ENCODE measurements around the gene BYSL. TPM values are rescaled to one million over a fixed set of nuclear protein-coding genes. Genes with fewer than 3 reads are reported as not detected.

BYSL gene
- 79.6 and 81.4 TPM in 2 replicates for total RNA-seq

GRCh38 chr6:41920921-41921711 lies at the start of gene BYSL, which contains the start of gene MED20:
Gene BYSL (plus strand): TSS chr6:41921499. CDS start chr6:41921563, 64 bp downstream.
Gene MED20 (minus strand): TSS chr6:41921139. CDS start chr6:41921018, 121 bp downstream.
- Mint-ChIP-seq H3K36me3 (ENCODE audit: low read depth) (peaks cover 34% of the 10 kb centered on the region), H3K4me1 (peaks cover 49% of the 10 kb centered on the region), H3K27ac (peak within 1 kb of the TSS; percentile 98), H3K4me3 (peak within 1 kb of the TSS; percentile 100), H3K9me3 (no peaks in the 10 kb centered on the region), H3K27me3 (no peaks in the 10 kb centered on the region)
- DNase-seq = peak; percentile 99
- intact Hi-C loops (cut with micrococcal nuclease) = loop anchor here (1.0 to 5.0 kb wide), 12 partner anchors 15 to 848 kb away; partner anchors contain the start of genes CCND3, MRPS10, NFYA and OARD1

- H3K9me3 Mint-ChIP-seq = no peaks in the 10 kb centered on the region
- intact Hi-C loops (cut with micrococcal nuclease) = loop anchor here (10.0 kb wide), 1 partner anchor 67 kb away; no protein-coding TSS in a partner anchor
- no peaks in the 10 kb centered on the region for H3K36me3 Mint-ChIP-seq (ENCODE audit: low read depth)
- H3K27me3 Mint-ChIP-seq = no peaks in the 10 kb centered on the region
- H3K27ac Mint-ChIP-seq = no peak overlapping the region
- no peaks in the 10 kb centered on the region for H3K4me1 Mint-ChIP-seq
- DNase-seq = no peak
- no peak overlapping the region for H3K4me3 Mint-ChIP-seq
Observed at GRCh38 chr6:41871691-41872090, 49.6 kb upstream of the BYSL start.

DNA sequence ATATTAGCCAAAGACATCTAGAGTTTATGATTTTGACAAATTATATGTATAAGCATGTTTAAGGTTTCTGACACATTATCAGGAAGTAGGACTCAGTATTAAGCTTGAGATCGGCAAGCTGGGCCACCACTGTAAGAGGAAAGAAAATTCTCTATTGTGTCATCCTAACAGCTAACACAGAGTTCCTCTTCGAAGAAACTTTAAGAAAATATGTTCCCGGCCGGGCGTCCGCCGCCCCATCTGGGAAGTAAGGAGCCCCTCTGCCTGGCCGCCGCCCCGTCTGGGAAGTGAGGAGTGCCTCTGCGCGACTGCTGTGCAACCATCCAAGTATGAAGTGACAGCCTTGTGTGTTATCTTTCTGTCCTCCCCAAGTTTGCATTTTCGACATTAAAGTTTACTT lies 49.2 kb upstream of the BYSL start:
- Mint-ChIP-seq H3K9me3 (no peaks in the 10 kb centered on the region), H3K4me3 (no peak overlapping the region), H3K27me3 (no peaks in the 10 kb centered on the region), H3K4me1 (no peaks in the 10 kb centered on the region), H3K36me3 (ENCODE audit: low read depth) (no peaks in the 10 kb centered on the region), H3K27ac (no peak overlapping the region)
- DNase-seq = no peak
- intact Hi-C loops (cut with micrococcal nuclease) = loop anchor here (10.0 kb wide), 1 partner anchor 67 kb away; no protein-coding TSS in a partner anchor

- no peaks in the 10 kb centered on the region for H3K27me3 Mint-ChIP-seq
- intact Hi-C loops (cut with micrococcal nuclease) = loop anchor here (10.0 kb wide), 1 partner anchor 70 kb away; no protein-coding TSS in a partner anchor
- no peaks in the 10 kb centered on the region for H3K9me3 Mint-ChIP-seq
- H3K36me3 Mint-ChIP-seq (ENCODE audit: low read depth) = no peaks in the 10 kb centered on the region
- H3K4me3 Mint-ChIP-seq = no peak overlapping the region
- H3K4me1 Mint-ChIP-seq = no peaks in the 10 kb centered on the region
- DNase-seq = no peak
- H3K27ac Mint-ChIP-seq = no peak overlapping the region
Observed at GRCh38 chr6:41874741-41875140, 46.6 kb upstream of the BYSL start.

GRCh38 chr6:41877051-41877680 lies 44.1 kb upstream of the BYSL start:
- no peaks in the 10 kb centered on the region for H3K36me3 Mint-ChIP-seq (ENCODE audit: low read depth)
- H3K4me3 Mint-ChIP-seq = no peak overlapping the region
- H3K9me3 Mint-ChIP-seq = no peaks in the 10 kb centered on the region
- H3K4me1 Mint-ChIP-seq = peaks cover 2% of the 10 kb centered on the region
- DNase-seq = no peak
- intact Hi-C loops (cut with micrococcal nuclease) = loop anchor here (10.0 kb wide), 1 partner anchor 72 kb away; no protein-coding TSS in a partner anchor
- H3K27ac Mint-ChIP-seq = no peak overlapping the region
- no peaks in the 10 kb centered on the region for H3K27me3 Mint-ChIP-seq

- H3K4me3 Mint-ChIP-seq = no peak overlapping the region
- H3K36me3 Mint-ChIP-seq (ENCODE audit: low read depth) = no peaks in the 10 kb centered on the region
- no peaks in the 10 kb centered on the region for H3K9me3 Mint-ChIP-seq
- no peak overlapping the region for H3K27ac Mint-ChIP-seq
- peaks cover 2% of the 10 kb centered on the region for H3K4me1 Mint-ChIP-seq
- H3K27me3 Mint-ChIP-seq = no peaks in the 10 kb centered on the region
- intact Hi-C loops (cut with micrococcal nuclease) = loop anchor here (10.0 kb wide), 1 partner anchor 73 kb away; no protein-coding TSS in a partner anchor
- DNase-seq = no peak
Observed at GRCh38 chr6:41878246-41878645, 43.1 kb upstream of the BYSL start.

DNA sequence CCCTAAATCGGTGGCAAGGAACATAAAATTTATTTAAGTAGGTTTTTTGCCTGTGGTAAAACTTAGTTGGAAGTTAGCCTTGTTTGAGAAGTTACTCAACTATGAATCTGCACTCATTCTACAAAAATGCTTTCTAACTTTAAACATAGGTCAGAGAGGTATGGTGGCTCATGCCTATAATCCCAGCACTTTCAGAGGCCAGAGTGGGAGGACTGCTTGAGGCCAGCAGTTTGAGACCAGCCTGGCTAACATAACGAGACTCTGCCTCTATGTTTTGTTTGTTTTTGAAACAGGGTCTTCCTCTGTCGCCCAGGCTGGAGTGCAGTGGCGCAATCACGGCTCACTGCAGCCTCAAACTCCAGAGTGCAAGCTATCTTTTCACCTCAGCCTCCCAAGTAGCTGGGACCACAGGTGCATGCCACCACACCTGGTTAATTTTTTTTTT lies 42.3 kb upstream of the BYSL start:
- Mint-ChIP-seq H3K9me3 (no peaks in the 10 kb centered on the region), H3K36me3 (ENCODE audit: low read depth) (no peaks in the 10 kb centered on the region), H3K27me3 (no peaks in the 10 kb centered on the region), H3K4me3 (no peak overlapping the region), H3K27ac (no peak overlapping the region), H3K4me1 (peaks cover 2% of the 10 kb centered on the region)
- DNase-seq = no peak
- intact Hi-C loops (cut with micrococcal nuclease) = loop anchor here (10.0 kb wide), 1 partner anchor 74 kb away; no protein-coding TSS in a partner anchor

GRCh38 chr6:41881506-41881905 lies 39.8 kb upstream of the BYSL start:
- Mint-ChIP-seq H3K4me3 (no peak overlapping the region), H3K36me3 (ENCODE audit: low read depth) (no peaks in the 10 kb centered on the region), H3K27me3 (no peaks in the 10 kb centered on the region), H3K27ac (no peak overlapping the region), H3K4me1 (peaks cover 2% of the 10 kb centered on the region), H3K9me3 (no peaks in the 10 kb centered on the region)
- intact Hi-C loops (cut with micrococcal nuclease) = no loop called here
- DNase-seq = no peak

DNA sequence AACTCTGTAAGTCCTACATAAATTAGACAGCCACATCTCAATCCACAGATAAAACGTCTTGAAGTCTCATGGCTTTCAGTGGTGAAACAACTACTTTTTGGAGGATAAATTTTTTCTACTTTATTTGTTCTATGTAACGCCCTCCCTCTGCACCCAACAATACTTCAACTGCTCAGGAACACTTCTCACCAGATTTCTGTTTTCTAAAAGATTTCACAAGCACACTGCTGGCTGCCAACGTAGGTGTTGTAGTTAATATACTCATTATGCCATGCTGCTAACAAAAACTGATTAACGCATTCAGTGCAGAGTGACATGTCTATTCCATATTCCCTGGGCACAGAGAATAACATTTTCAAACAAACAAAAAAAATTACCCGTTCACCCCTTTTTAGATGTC lies 36.3 kb upstream of the BYSL start:
- no peak for DNase-seq
- Mint-ChIP-seq H3K4me1 (peaks cover 2% of the 10 kb centered on the region), H3K9me3 (no peaks in the 10 kb centered on the region), H3K27ac (no peak overlapping the region), H3K27me3 (no peaks in the 10 kb centered on the region), H3K36me3 (ENCODE audit: low read depth) (no peaks in the 10 kb centered on the region), H3K4me3 (no peak overlapping the region)
- intact Hi-C loops (cut with micrococcal nuclease) = no loop called here

DNA sequence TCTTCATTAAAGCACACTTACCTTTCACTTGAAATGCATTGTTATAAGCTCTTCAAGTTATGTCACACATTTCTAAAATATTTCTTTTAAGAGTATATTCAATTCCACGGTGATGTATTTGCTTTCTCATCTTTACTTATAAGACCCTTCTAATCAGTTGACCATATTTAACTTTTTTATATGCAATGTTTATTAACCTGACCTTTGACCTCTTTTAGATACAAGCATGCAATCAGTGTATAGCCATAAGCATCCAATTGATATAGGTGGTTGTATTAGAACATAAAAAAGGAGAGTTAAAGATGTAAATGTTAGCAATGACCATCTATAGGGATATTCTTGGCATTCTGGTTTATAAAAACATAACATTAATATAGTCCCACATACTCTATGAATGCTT lies 35.4 kb upstream of the BYSL start:
- intact Hi-C loops (cut with micrococcal nuclease) = no loop called here
- Mint-ChIP-seq H3K9me3 (no peaks in the 10 kb centered on the region), H3K4me1 (no peaks in the 10 kb centered on the region), H3K36me3 (ENCODE audit: low read depth) (peaks cover 2% of the 10 kb centered on the region), H3K4me3 (no peak overlapping the region), H3K27ac (no peak overlapping the region), H3K27me3 (no peaks in the 10 kb centered on the region)
- DNase-seq = no peak

GRCh38 chr6:41887331-41887751 lies 34.0 kb upstream of the BYSL start:
- no peaks in the 10 kb centered on the region for H3K4me1 Mint-ChIP-seq
- H3K4me3 Mint-ChIP-seq = no peak overlapping the region
- H3K27ac Mint-ChIP-seq = no peak overlapping the region
- no peak for DNase-seq
- peaks cover 2% of the 10 kb centered on the region for H3K27me3 Mint-ChIP-seq
- no peaks in the 10 kb centered on the region for H3K9me3 Mint-ChIP-seq
- intact Hi-C loops (cut with micrococcal nuclease) = no loop called here
- peaks cover 3% of the 10 kb centered on the region for H3K36me3 Mint-ChIP-seq (ENCODE audit: low read depth)

DNA sequence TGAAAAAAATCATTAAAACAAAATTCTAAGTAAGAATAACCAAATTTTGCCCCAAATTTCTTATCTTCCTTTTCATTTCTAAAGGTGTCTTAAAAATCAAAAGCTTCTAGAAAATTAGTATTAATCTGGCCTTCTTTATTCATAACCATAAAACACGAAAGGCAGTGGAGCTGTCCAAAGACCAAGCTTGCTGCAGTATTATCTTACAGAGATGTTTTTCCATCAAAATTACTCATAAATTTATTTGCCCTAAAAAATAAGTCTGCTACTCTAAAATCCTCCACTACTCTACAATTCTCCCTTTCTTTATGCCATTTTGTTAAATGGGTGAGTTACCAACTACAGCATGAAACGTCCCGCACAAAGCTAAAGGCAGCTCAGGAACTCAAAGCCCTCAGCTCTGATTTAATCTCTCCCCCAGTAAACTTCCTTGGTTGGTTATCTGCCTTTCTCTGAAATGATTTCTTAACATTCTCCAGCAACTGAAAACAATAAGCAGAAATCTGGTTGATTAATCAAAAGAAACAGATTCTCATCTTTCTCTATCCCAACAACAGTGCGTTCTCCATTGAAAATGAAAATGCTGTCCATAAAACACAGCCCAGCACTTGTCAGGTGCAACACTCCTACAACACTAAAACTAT lies 28.3 kb upstream of the BYSL start:
- no peak overlapping the region for H3K4me3 Mint-ChIP-seq

DNA sequence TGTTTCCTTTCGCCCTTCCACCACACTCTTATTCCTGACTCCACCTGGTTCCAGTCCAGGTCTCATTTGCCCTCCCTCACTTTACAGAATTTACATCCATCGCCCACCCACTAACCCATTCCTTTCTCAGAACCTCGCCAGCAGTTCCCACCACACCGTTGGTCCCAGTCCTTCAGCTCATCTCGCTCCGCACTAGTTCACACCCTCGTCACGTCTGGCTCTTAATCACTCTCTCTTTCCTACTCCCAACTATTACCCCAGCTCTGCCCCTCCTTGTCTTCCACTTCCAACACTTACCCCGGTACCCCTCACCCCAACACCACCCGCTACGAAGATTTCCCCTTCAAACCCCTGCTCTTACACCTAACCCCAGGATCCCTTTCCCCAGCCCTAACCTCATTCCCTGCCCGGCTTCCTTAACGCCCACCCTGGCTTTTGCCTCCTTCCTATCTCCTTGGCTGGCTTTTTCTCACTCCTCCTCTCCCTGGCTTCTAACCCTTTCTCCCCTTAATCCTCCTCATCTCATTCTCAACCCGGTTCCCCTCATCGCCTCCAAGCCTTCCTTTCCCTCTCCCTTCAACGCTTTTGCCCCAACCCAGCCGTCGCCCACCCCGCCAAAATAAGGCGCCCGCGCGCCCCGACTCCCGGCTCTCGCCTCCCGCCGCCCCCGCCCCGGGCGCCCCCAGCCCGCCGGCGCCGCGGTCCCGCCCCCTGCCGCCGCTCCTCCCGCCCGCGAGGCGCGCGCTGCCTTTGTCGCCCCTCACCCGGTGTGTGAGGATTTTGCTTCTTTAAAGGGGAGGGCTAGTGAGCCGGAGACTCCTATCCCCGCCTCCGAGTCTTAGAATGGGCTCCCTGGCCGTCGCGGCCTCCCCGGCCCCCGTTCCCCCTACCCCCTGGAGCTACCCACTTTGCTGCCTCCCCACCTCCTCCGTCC lies 26.7 kb upstream of the BYSL start:
- intact Hi-C loops (cut with micrococcal nuclease) = loop anchor here (1.0 to 2.0 kb wide), 4 partner anchors 27 to 150 kb away; partner anchors contain the start of genes BYSL, MED20 and TOMM6
- no peaks in the 10 kb centered on the region for H3K9me3 Mint-ChIP-seq
- peaks cover 4% of the 10 kb centered on the region for H3K36me3 Mint-ChIP-seq (ENCODE audit: low read depth)
- H3K4me1 Mint-ChIP-seq = peaks cover 12% of the 10 kb centered on the region
- peaks cover 4% of the 10 kb centered on the region for H3K27me3 Mint-ChIP-seq
- H3K4me3 Mint-ChIP-seq = no peak overlapping the region
- peak overlapping the region; percentile 90 for H3K27ac Mint-ChIP-seq
- DNase-seq = no peak

More for the DNA sequence above, 28.3 kb upstream of the BYSL start:
- H3K27me3 Mint-ChIP-seq = peaks cover 4% of the 10 kb centered on the region
- no peak overlapping the region for H3K27ac Mint-ChIP-seq
- no peaks in the 10 kb centered on the region for H3K9me3 Mint-ChIP-seq
- peaks cover 12% of the 10 kb centered on the region for H3K4me1 Mint-ChIP-seq
- peaks cover 4% of the 10 kb centered on the region for H3K36me3 Mint-ChIP-seq (ENCODE audit: low read depth)
- intact Hi-C loops (cut with micrococcal nuclease) = no loop called here
- DNase-seq = no peak

All from activated CD4-positive, alpha-beta T cell treated with anti-CD3 and anti-CD28 coated beads, Interleukin-2, amount 10 ng/mL, durations not matched to agents 24 days and 14 days (primary cell).